GM19395 (cell line): ENCODE results near the gene PCNA.

Experiments used
- ATAC-seq: cut with Tn5 transposase; IDR thresholded peaks from one replicate; pipeline ENCODE4 v1.9.1; 2021; ENCODE audit warnings: mild to moderate bottlenecking, moderate library complexity; ENCODE audit not compliant: unreplicated experiment

Gene PCNA

DNA sequence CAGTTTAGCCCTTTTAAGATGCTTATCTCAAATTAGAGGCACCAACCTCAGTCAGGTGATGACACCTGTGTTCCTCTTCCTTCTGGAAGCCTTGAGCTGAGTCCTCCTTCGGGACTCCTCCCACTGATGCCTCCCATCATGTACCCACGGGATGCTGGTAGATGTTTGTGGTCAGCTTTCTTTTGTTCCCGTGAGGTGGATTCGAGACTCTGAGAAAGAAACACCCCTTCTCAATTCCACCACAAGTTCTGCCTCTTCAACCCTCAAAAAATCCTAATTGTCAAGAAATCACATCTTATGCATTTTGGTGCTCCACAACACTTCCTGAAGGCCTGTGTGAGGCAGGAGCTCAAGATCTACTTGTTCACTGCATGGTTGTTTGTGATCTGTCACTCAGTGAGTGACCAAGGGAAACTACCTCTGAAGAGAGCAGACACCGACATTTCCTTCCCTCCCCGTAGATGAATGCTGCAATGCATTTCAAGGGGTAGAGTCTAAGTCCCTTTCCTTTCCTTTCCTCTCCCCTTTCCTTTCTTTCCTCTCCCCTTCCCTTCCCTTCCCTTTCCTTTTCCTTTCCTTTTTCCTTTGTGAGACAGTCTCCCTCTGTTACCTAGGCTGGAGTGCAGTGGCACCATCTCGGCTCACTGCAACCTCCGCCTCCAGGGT, 50.5 kb downstream of the PCNA start:
- ATAC-seq: no peak

- ATAC-seq: no peak
Measured at GRCh38 chr20:5067877-5068645, 51.7 kb downstream of the PCNA start.

- ATAC-seq: no peak
Measured at GRCh38 chr20:5065879-5066383, 53.8 kb downstream of the PCNA start.

DNA sequence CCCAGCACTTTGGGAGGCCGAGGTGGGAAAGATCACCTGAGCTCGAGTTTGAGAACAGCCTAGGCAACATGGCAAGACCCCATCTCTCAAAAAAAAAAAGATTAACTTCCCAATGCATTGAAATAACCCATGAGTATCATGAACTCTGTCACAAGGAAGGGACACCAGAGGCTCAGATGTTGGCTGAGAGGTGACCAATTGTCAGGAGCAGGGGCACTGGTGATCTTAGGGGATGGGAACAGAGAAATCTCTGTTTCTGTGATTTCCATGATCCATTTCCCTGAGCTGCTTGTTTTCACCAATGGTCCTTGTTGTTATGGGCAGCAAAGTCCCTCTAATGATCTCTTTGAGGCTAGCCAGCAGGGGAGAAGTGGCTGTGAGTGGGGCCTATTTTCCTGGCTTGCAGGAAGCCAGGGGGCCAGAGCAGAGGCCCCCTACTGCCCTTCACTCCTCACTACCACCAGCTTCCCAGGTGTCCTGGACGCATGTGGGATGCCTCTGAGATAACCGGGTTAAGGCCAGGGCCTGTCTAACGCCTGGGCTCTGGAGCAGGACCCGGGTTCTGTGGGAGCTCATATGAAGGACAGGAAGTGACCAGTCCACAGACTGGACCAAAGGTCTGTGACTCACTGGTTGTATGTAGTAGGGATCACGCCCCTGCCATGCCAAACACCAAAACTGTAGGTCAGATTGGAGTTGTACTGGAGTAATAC, 54.4 kb downstream of the PCNA start:
- no peak for ATAC-seq
